Tibial nerve (tissue), 4 donors: Measurements from ENCODE around the gene FBXL14. TPM values are rescaled to one million over a fixed set of nuclear protein-coding genes. Genes with fewer than 3 reads are reported as not detected.

Experiments used
- DNase-seq, 2 donors: peaks; one replicate each; pipeline ENCODE4 v3.0.0-alpha.2; 2019; ENCODE audit warnings: low spot score in 2 of 2
- H3K27ac ChIP-seq, 4 donors: fragments of 200-600 bp; sonication (generic) in 3 of 4; one replicate each; pipeline ENCODE4 v1.5.1; 2017 to 2019; ENCODE audit warnings: mild to moderate bottlenecking in 1 of 4
- H3K27me3 ChIP-seq, 2 donors: fragments of 200-600 bp; sonication (generic) in 1 of 2; one replicate each; pipeline versions ENCODE4 v1.5.1 to v1.6.0; 2017 to 2019
- H3K36me3 ChIP-seq, 3 donors: fragments of 200-600 bp; sonication (generic); one replicate each; pipeline ENCODE4 v1.5.1; 2018 to 2019
- H3K4me1 ChIP-seq, 4 donors: fragments of 200-600 bp; sonication (generic) in 3 of 4; one replicate each; pipeline ENCODE4 v1.5.1; 2017 to 2019
- H3K4me3 ChIP-seq, 4 donors: fragments of 200-600 bp; sonication (generic) in 3 of 4; one replicate each; pipeline ENCODE4 v1.5.1; 2017 to 2019; ENCODE audit warnings: mild to moderate bottlenecking in 1 of 4, moderate library complexity in 1 of 4
- H3K9me3 ChIP-seq, 4 donors: fragments of 200-600 bp; sonication (generic) in 3 of 4; one replicate each; pipeline ENCODE4 v1.5.1; 2017 to 2019
- EP300 ChIP-seq, 2 donors: sonication (generic); formaldehyde crosslinking; IDR thresholded peaks; one replicate each; pipeline ENCODE4 v1.6.1; 2017; ENCODE audit warnings: antibody characterized with exemption in 2 of 2, mild to moderate bottlenecking in 1 of 2
- POLR2A ChIP-seq, 2 donors: fragments of 450-650 bp; IDR thresholded peaks; one replicate each; pipeline ENCODE4 v1.6.1; 2017; ENCODE audit warnings: antibody characterized with exemption in 2 of 2, mild to moderate bottlenecking in 2 of 2, moderate library complexity in 2 of 2
- WGBS, 2 donors: methylation state at CpG; one replicate each; pipeline ENCODE4 v1.1.5; 2018; 5-methylcytosine and 5-hydroxymethylcytosine counted together
- total RNA-seq, 4 donors: library from RNA; depleted of rRNA; stranded (reverse); fragments of >200 nt; gene quantifications; one replicate each; pipeline ENCODE4 v1.1.0, GENCODE V29; 2016
- TF ChIP-seq, protein P1 (sequence below), 5 experiments: fragments of 200-600 bp in 3 of 5; fragments of 450-650 bp in 2 of 5; sonication (generic) in 3 of 5; IDR thresholded peaks; one replicate each; pipeline ENCODE4 v1.5.1; 2016 to 2019; ENCODE audit warnings: antibody characterized with exemption in 5 of 5, mild to moderate bottlenecking in 3 of 5, moderate library complexity in 2 of 5

FBXL14 gene
- total RNA-seq, 4 donors from 2014 or later, result 11.7 to 21.4 (median 17.3) TPM

DNA sequence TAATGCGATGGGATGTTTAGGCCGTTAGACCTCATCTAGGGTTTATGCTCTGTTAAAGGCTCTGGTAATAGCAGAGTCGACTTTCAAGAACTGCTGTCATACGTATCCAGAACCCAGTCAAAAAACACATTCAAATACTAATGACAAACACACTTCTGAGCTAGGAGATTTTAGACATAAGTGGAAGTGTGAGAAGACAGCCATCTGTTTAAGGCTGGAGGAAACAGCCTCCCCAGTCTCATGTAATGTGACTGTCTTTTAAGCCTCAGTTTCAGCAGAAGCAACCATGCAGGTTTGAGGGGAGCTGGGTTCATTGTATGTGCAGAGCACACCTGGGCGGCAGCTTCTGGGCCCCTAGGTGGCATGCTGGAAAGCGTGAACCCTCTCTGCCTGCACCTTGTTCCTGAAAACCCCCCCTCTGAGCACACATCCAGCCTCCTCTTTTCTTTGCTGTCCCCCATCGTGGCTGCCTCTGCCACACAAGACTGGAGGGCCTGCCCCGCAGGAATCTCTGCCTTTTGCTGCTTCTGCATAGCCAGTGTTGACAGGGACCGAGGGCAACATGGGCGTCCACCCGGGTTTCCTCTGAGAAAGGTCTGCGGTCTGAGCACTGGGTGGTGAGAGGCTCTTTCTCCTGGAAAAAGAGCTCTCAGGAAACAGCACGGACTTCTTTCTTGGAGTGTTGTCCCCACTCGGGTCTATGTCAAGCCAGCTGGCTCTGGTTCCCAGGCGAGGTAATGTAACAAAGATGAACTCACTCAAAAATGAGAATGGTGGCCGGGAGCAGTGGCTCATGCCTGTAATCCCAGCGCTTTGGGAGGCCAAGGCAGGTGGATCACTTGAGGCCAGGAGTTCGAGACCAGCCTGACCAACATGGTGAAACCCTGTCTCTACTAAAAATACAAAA lies 46.2 kb upstream of the FBXL14 start:
- TF ChIP-seq, protein P1, sequence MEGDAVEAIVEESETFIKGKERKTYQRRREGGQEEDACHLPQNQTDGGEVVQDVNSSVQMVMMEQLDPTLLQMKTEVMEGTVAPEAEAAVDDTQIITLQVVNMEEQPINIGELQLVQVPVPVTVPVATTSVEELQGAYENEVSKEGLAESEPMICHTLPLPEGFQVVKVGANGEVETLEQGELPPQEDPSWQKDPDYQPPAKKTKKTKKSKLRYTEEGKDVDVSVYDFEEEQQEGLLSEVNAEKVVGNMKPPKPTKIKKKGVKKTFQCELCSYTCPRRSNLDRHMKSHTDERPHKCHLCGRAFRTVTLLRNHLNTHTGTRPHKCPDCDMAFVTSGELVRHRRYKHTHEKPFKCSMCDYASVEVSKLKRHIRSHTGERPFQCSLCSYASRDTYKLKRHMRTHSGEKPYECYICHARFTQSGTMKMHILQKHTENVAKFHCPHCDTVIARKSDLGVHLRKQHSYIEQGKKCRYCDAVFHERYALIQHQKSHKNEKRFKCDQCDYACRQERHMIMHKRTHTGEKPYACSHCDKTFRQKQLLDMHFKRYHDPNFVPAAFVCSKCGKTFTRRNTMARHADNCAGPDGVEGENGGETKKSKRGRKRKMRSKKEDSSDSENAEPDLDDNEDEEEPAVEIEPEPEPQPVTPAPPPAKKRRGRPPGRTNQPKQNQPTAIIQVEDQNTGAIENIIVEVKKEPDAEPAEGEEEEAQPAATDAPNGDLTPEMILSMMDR (IDR thresholded peaks at IDR 0.05), result no peak
- TF ChIP-seq EP300 (IDR thresholded peaks at IDR 0.05) (no peak), POLR2A (IDR thresholded peaks at IDR 0.05) (no peak)

DNA sequence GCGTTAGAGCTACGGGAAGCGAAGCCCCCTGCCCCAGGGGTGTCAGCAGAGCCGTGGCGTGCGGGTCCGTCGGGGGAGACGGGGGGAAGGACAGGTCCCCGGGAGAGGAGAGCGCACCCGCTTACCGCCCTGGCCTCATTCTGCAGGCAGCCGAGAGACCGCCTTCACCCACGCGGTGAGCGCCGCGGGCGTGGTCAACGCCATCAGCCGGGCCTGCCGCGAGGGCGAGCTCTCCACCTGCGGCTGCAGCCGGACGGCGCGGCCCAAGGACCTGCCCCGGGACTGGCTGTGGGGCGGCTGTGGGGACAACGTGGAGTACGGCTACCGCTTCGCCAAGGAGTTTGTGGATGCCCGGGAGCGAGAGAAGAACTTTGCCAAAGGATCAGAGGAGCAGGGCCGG lies 45.2 kb upstream of the FBXL14 start:
- H3K36me3 ChIP-seq, result peaks cover 0 to 6% (median 0%) of the 10 kb centered on the region in 3 donors
- no peaks in the 10 kb centered on the region for H3K9me3 ChIP-seq
- H3K4me3 ChIP-seq, result no peak overlapping the region
- WGBS, 2 donors, result 82 to 84% methylated on average over 34 to 40 of the region's 40 CpGs
- H3K27ac ChIP-seq, result no peak overlapping the region
- peaks cover 0 to 17% (median 10%) of the 10 kb centered on the region in 4 donors for H3K4me1 ChIP-seq
- TF ChIP-seq, protein P1 (IDR thresholded peaks at IDR 0.05), result no peak
- TF ChIP-seq EP300 (IDR thresholded peaks at IDR 0.05) (no peak), POLR2A (IDR thresholded peaks at IDR 0.05) (no peak)
- H3K27me3 ChIP-seq, result no peaks in the 10 kb centered on the region
- DNase-seq, result no peak

More for the DNA sequence above, 46.2 kb upstream of the FBXL14 start:
- Histone ChIP-seq H3K36me3 (peaks cover 0 to 6% (median 0%) of the 10 kb centered on the region in 3 donors), H3K4me3 (no peak overlapping the region), H3K27me3 (no peaks in the 10 kb centered on the region), H3K27ac (no peak overlapping the region), H3K4me1 (peaks cover 0 to 19% (median 14%) of the 10 kb centered on the region in 4 donors), H3K9me3 (no peaks in the 10 kb centered on the region)
- DNase-seq, result no peak
- 78 to 80% methylated on average over 17 to 18 of the region's 18 CpGs for WGBS, 2 donors

DNA sequence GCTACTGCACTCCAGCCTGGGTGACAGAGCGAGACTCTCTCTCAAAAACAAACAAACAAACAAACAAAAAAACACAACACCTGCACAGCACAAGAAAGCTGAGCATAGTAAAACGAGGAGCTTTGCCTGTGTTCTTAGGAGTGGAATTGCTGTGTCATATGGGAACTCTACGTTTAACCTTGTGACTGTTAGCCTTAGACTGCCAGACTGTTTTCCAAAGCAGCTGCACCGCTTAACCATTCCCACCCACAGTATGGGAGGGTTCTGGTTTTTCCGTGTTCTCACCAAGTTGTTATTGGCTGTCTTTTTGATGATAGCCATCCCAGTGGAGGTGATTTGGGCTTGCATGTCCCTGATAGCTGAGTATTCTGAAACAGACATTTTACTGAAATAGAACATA lies 43.8 kb upstream of the FBXL14 start:
- H3K9me3 ChIP-seq, result no peaks in the 10 kb centered on the region
- no peak overlapping the region for H3K4me3 ChIP-seq
- WGBS, 2 donors, result 49 to 60% methylated on average over 5 of the region's 5 CpGs
- H3K36me3 ChIP-seq, result peaks cover 0 to 6% (median 0%) of the 10 kb centered on the region in 3 donors
- no peak for DNase-seq
- TF ChIP-seq, protein P1 (IDR thresholded peaks at IDR 0.05), result no peak
- TF ChIP-seq EP300 (IDR thresholded peaks at IDR 0.05), result no peak
- no peak overlapping the region for H3K27ac ChIP-seq
- no peaks in the 10 kb centered on the region for H3K27me3 ChIP-seq
- H3K4me1 ChIP-seq, result peaks cover 0 to 22% (median 2%) of the 10 kb centered on the region in 4 donors

DNA sequence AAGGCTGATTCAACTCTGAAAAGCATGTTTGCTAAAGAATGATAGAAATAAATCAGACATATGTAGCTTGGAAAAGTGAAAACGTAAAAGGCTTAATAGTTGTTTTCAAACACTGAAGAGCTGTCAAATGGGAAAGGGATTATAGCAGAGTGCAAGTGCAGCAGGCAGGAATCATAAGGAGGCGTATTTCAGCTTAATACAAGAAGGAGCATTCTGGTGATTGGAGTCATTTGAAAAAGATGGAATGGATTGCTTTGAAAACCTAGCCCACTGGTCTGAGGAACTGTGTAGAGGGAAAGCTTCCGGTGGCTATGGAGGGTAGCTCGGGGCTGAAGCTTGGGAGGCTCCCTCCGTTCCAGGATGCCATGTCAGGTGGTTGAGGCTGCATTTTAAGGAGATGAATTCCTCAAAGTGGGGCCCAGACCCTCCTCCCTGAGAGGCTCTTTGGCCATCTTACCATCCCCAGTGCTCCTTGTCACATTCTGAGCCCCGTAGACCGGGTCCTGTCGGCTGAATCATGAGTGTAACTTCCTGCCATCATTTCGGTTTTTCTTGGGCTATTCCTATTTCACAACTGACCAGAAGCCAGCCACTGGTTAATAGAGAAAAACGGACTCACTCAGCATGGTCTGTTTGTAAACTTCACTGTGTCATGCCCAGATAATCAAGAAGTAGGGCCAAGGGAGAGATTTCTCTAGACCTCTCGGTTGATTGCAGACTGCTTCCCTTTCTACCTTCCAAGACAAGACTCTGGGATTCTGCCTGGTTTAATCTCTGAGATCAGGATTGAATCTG lies 41.1 kb upstream of the FBXL14 start:
- TF ChIP-seq POLR2A (IDR thresholded peaks at IDR 0.05) (no peak), EP300 (IDR thresholded peaks at IDR 0.05) (no peak)
- TF ChIP-seq, protein P1 (IDR thresholded peaks at IDR 0.05), result no peak
- Histone ChIP-seq H3K27me3 (peaks cover 0 to 13% of the 10 kb centered on the region in 2 donors), H3K9me3 (no peaks in the 10 kb centered on the region), H3K4me3 (no peak overlapping the region), H3K36me3 (peaks cover 0 to 6% (median 0%) of the 10 kb centered on the region in 3 donors), H3K27ac (peak overlapping the region in 1 of 4 donors; percentile 63), H3K4me1 (peaks cover 0 to 49% (median 5%) of the 10 kb centered on the region in 4 donors)
- WGBS, 2 donors, result 72 to 82% methylated on average over 11 of the region's 11 CpGs
- DNase-seq, result no peak
